DOHH2 (cell line): ENCODE results near the gene NLK.

Experiments
- EZH2phosphoT487 ChIP-seq: fragments of 200-600 bp; sonication (generic); IDR thresholded peaks from 2 replicates; pipeline ENCODE4 v1.6.1; 2017; ENCODE audit warnings: borderline replicate concordance, mild to moderate bottlenecking, antibody characterized with exemption, low read length, moderate library complexity, mixed read lengths
- TF ChIP-seq, protein P1 (sequence below): fragments of 200-600 bp; sonication (generic); IDR thresholded peaks from one replicate; pipeline ENCODE4 v1.5.1; 2014; ENCODE audit warnings: antibody characterized with exemption, mild to moderate bottlenecking, low read depth, low read length; ENCODE audit not compliant: poor library complexity, severe bottlenecking

- TF ChIP-seq, protein P1, sequence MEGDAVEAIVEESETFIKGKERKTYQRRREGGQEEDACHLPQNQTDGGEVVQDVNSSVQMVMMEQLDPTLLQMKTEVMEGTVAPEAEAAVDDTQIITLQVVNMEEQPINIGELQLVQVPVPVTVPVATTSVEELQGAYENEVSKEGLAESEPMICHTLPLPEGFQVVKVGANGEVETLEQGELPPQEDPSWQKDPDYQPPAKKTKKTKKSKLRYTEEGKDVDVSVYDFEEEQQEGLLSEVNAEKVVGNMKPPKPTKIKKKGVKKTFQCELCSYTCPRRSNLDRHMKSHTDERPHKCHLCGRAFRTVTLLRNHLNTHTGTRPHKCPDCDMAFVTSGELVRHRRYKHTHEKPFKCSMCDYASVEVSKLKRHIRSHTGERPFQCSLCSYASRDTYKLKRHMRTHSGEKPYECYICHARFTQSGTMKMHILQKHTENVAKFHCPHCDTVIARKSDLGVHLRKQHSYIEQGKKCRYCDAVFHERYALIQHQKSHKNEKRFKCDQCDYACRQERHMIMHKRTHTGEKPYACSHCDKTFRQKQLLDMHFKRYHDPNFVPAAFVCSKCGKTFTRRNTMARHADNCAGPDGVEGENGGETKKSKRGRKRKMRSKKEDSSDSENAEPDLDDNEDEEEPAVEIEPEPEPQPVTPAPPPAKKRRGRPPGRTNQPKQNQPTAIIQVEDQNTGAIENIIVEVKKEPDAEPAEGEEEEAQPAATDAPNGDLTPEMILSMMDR = no peak
- TF ChIP-seq EZH2phosphoT487 = no peak
Observed at GRCh38 chr17:28038802-28039201, 3.7 kb upstream of the NLK start.
